ENCODE data around the gene NCOA4. TPM values are rescaled to one million over a fixed set of nuclear protein-coding genes. Genes with fewer than 3 reads are reported as not detected.

The NCOA4 gene
- total RNA-seq, 2 experiments from 2014 or later = 71.1 to 78.8 TPM

DNA sequence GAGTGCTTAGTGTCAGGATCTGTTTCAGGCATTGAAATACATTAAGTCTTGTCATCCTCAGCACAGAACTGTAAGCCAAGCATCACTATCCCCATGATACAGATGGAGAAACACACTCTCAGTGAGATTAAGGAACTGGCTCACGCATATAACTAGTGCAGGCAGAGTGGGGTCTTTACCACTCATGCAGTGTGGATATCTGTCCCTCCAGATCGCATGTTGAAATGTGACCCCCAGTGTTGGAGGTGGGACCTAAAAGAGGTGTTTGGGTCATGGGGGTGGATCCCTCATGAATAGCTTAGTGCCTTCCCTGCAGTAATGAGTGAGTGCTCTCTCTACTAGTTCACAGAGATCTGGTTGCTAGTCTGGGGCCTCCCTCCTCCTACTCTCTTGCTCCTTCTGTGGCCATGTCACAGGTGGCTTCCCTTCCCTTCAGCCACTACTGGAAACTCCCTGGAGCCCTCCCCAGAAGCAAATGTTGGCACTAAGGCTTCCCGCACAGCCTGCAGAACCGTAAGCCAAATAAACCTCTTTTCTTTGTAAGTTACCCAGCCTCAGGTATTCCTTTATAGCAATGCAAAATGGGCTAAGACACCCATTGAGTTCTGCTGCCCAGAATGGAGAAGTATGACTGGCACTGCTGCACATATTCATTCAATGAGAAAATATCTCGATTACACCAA, 47.4 kb upstream of the NCOA4 start:
- TF ChIP-seq, protein P1, sequence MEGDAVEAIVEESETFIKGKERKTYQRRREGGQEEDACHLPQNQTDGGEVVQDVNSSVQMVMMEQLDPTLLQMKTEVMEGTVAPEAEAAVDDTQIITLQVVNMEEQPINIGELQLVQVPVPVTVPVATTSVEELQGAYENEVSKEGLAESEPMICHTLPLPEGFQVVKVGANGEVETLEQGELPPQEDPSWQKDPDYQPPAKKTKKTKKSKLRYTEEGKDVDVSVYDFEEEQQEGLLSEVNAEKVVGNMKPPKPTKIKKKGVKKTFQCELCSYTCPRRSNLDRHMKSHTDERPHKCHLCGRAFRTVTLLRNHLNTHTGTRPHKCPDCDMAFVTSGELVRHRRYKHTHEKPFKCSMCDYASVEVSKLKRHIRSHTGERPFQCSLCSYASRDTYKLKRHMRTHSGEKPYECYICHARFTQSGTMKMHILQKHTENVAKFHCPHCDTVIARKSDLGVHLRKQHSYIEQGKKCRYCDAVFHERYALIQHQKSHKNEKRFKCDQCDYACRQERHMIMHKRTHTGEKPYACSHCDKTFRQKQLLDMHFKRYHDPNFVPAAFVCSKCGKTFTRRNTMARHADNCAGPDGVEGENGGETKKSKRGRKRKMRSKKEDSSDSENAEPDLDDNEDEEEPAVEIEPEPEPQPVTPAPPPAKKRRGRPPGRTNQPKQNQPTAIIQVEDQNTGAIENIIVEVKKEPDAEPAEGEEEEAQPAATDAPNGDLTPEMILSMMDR (conservative IDR thresholded peaks at IDR 0.05; ENCODE audit: low read length) = no peak
- TF ChIP-seq EZH2phosphoT487 (IDR thresholded peaks at IDR 0.05; ENCODE audit: borderline replicate concordance, low read depth, low read length) = no peak
- Histone ChIP-seq H3K9me2 (ENCODE audit: insufficient read depth, low read length) (no peaks in the 10 kb centered on the region), H3K4me3 (ENCODE audit: low read depth, low read length, poor library complexity, severe bottlenecking) (no peak overlapping the region), H3K4me1 (ENCODE audit: insufficient read depth, low read length, poor library complexity, severe bottlenecking) (peaks cover 10% of the 10 kb centered on the region), H3K27ac (ENCODE audit: low read depth, low read length, poor library complexity, severe bottlenecking) (no peak overlapping the region), H3K9me3 (ENCODE audit: low read length) (no peaks in the 10 kb centered on the region), H3K79me2 (ENCODE audit: insufficient read depth, low read depth, low read length) (no peaks in the 10 kb centered on the region), H4K20me1 (ENCODE audit: insufficient read depth, low read length) (no peaks in the 10 kb centered on the region), H3K4me2 (ENCODE audit: low read length) (no peak overlapping the region), H3K36me3 (ENCODE audit: insufficient read depth, low read length) (no peaks in the 10 kb centered on the region), H2AFZ (ENCODE audit: low read length) (peak overlapping the region; percentile 12; the same call in 1 of the 2 replicates)
- intact Hi-C loops (cut with micrococcal nuclease; ENCODE audit: unreplicated experiment) = no loop called here
- ChIA-PET POLR2A (interaction anchor here (0.6 to 1.4 kb wide), 2 partner anchors 9 to 19 kb away, joined by 4 to 5 read pairs; no protein-coding TSS in a partner anchor), CTCF (ENCODE audit: unreplicated experiment) (no interaction called here)
- BruUV-seq (replicated peaks) = no TSS peak
- no peak for DNase-seq (ENCODE audit: low spot score)

DNA sequence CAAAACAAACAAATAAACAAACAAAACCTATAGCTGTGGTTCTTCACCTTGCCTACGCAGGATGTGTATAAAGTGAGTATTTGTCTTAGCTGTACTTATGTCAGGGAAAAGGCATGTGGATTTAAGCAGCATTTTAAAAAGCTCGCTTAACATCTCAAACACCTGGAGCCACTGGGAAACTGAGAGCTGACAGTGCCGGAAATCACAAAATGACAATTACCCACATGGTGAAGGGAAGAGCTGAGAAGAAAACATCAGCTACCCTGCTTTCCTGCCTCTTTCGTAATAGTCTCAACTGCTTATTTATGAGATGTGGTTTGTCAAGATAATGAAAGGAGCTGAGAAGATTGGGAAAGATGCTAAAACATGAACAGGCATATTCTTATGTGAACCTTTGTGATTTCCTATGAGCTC, 46.7 kb upstream of the NCOA4 start:
- Histone ChIP-seq H2AFZ (ENCODE audit: low read length) (no peak overlapping the region), H3K27ac (ENCODE audit: low read depth, low read length, poor library complexity, severe bottlenecking) (no peak overlapping the region), H4K20me1 (ENCODE audit: insufficient read depth, low read length) (no peaks in the 10 kb centered on the region), H3K4me3 (ENCODE audit: low read depth, low read length, poor library complexity, severe bottlenecking) (no peak overlapping the region), H3K36me3 (ENCODE audit: insufficient read depth, low read length) (no peaks in the 10 kb centered on the region), H3K9me3 (ENCODE audit: low read length) (no peaks in the 10 kb centered on the region), H3K79me2 (ENCODE audit: insufficient read depth, low read depth, low read length) (no peaks in the 10 kb centered on the region), H3K9me2 (ENCODE audit: insufficient read depth, low read length) (no peaks in the 10 kb centered on the region), H3K4me2 (ENCODE audit: low read length) (no peak overlapping the region), H3K4me1 (ENCODE audit: insufficient read depth, low read length, poor library complexity, severe bottlenecking) (peaks cover 10% of the 10 kb centered on the region)
- no peak for DNase-seq (ENCODE audit: low spot score)
- TF ChIP-seq, protein P1 (conservative IDR thresholded peaks at IDR 0.05; ENCODE audit: low read length) = no peak
- no peak for TF ChIP-seq EZH2phosphoT487 (IDR thresholded peaks at IDR 0.05; ENCODE audit: borderline replicate concordance, low read depth, low read length)
- CTCF ChIA-PET (ENCODE audit: unreplicated experiment) = no interaction called here
- intact Hi-C loops (cut with micrococcal nuclease; ENCODE audit: unreplicated experiment) = no loop called here
- BruUV-seq (replicated peaks) = no TSS peak
- POLR2A ChIA-PET = interaction anchor here (0.6 to 1.4 kb wide), 2 partner anchors 8 to 18 kb away, joined by 4 to 5 read pairs; no protein-coding TSS in a partner anchor

DNA sequence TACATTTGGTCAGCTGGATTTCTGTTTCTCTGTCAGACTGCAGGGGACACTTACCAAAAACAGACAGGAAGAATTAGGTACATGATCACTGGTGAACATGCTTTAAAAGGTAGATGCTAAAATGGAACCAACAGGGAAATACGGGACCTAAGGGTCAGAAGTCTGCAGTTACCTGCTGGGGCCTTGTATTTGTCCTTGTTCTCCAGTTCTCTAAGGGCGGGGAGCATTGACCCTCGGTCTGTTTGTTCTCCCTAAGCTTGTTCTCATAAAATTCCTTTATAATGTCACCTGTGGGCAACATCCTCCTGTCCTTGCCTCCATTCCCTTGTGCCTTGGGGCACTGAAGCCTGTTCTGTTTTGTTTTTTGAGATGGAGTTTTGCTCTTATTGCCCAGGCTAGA, 45.4 kb upstream of the NCOA4 start:
- TF ChIP-seq EZH2phosphoT487 (IDR thresholded peaks at IDR 0.05; ENCODE audit: borderline replicate concordance, low read depth, low read length) = no peak
- TF ChIP-seq, protein P1 (conservative IDR thresholded peaks at IDR 0.05; ENCODE audit: low read length) = no peak
- Histone ChIP-seq H2AFZ (ENCODE audit: low read length) (no peak overlapping the region), H3K27ac (ENCODE audit: low read depth, low read length, poor library complexity, severe bottlenecking) (no peak overlapping the region), H3K4me2 (ENCODE audit: low read length) (no peak overlapping the region), H3K9me3 (ENCODE audit: low read length) (no peaks in the 10 kb centered on the region), H3K4me3 (ENCODE audit: low read depth, low read length, poor library complexity, severe bottlenecking) (no peak overlapping the region), H3K4me1 (ENCODE audit: insufficient read depth, low read length, poor library complexity, severe bottlenecking) (peaks cover 10% of the 10 kb centered on the region), H4K20me1 (ENCODE audit: insufficient read depth, low read length) (no peaks in the 10 kb centered on the region), H3K36me3 (ENCODE audit: insufficient read depth, low read length) (no peaks in the 10 kb centered on the region), H3K9me2 (ENCODE audit: insufficient read depth, low read length) (no peaks in the 10 kb centered on the region), H3K79me2 (ENCODE audit: insufficient read depth, low read depth, low read length) (no peaks in the 10 kb centered on the region)
- CTCF ChIA-PET (ENCODE audit: unreplicated experiment) = no interaction called here
- POLR2A ChIA-PET = interaction anchor here (0.6 to 0.7 kb wide), 2 partner anchors 28 to 86 kb away, joined by 3 to 5 read pairs; no protein-coding TSS in a partner anchor
- DNase-seq (ENCODE audit: low spot score) = no peak
- intact Hi-C loops (cut with micrococcal nuclease; ENCODE audit: unreplicated experiment) = no loop called here
- BruUV-seq (replicated peaks) = no TSS peak
